HG02884 (cell line): ENCODE measurements around the gene PIK3R5.

ENCODE experiments used
- ATAC-seq: cut with Tn5 transposase; IDR thresholded peaks from one replicate; pipeline ENCODE4 v1.9.1; 2021; ENCODE audit warnings: mild to moderate bottlenecking, moderate library complexity; ENCODE audit not compliant: unreplicated experiment

PIK3R5 gene

GRCh38 chr17:8881606-8882005 is 83.9 kb downstream of the PIK3R5 start:
- no peak for ATAC-seq

GRCh38 chr17:8880466-8880865 is 85.0 kb downstream of the PIK3R5 start:
- ATAC-seq = no peak

DNA sequence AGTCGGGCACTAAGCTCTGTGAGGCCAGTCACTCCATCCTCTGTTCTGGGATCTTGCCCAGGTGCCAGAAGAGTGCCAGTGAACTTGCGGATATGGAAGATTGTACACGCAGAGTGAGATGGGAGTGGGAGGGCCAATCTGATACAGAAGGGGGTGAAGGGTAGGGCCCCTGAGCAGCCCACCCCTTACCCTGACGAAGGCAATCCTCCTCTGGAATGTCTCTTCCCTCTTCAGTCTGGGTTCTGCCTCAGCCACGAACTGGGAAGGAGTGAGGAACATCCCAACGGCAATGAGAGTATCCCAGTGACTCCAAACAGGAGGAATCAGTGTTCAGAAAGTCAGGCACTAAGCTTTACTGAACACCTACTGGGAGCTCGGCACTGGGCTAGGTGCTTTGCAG is 86.1 kb downstream of the PIK3R5 start:
- no peak for ATAC-seq

GRCh38 chr17:8877984-8878383 is 87.5 kb downstream of the PIK3R5 start:
- ATAC-seq = no peak

GRCh38 chr17:8875957-8876356 is 89.5 kb downstream of the PIK3R5 start:
- no peak for ATAC-seq

DNA sequence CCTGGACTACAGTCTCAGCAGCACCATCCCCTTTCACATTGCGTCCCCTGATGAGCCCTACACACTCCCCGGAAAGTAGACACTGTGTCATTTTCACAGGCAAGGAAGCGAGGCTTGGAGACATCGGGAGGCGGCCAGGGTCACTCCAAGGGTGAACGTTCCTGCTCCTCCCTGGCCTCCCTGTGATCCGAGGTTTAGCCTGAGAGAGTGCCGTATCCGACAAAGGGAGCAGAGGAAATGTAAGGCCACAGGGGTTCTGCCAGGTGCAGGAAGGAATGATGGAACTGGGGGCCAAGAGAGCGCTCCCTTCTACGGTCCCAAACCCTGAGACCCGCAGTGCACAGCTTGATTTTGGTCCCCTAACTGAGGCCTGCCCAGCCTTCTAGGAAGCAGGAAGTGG is 90.1 kb downstream of the PIK3R5 start:
- ATAC-seq = no peak

GRCh38 chr17:8873801-8874715 is 91.4 kb downstream of the PIK3R5 start:
- no peak for ATAC-seq

DNA sequence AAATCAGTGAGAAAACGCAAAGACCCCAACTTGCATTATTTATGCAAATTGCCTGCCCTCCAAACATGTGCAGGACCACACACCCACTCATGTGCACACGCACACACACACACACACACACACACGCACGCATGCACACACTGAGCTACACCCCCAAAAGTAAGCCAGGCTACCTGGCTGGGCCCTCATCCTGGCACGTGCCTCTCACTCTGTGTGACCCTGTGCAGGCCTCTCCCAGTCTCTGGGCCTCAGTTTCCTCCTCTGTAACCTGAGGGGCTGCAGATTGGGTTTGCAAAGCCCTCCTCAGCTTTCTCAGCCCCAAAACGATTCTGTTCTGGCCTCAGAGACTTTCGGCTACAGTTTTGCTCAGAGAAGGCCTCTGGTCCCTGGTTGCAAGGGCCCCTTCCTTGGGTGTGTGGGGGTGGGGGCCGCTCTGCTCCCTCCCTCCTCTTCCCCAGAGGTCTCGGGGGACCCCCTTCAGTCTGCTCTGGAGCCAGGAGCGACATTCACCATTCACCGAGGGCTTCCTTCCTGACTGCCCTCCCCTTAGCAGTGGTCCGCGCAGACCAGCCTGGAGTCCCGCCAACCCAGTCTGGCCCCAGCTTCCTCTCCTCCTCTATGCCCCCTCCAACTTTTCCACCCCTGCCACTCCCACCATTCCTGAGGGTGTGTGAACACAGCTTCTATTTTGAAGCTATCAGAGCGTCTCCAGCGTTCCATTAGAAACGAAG is 92.6 kb downstream of the PIK3R5 start:
- ATAC-seq = no peak

DNA sequence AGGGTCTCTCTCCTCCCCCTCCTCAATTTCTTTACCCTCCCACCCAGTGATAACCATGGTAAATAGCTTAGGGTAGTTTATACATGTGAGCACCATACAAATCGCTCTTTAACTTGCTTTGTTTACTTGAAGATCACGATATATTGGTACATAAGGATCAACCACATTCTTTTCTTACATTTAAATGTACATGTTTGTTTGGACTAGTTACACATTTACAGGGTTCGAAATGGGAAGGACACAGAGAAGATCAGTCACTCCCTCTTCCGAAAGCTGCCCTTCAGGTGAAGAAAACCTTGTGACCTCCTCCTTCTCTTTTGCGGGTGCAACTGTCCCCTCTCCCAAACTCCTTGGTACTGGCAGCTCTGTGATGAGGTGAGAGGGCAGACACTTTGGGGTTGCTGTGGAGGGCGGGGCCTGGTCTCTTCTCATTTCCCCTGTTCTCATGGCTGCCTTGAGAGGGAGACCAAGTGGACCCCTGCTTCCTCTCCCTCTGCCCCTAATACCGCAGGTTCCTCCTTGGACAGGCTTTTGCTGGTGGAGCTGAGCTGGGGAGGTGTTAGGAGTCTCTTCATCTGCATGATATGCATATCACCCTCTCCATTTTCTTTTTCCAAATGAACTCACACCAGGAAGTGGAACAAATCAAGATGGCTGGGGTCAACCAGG is 93.3 kb downstream of the PIK3R5 start:
- ATAC-seq = no peak

- no peak for ATAC-seq
Measured at GRCh38 chr17:8871081-8871581, 94.4 kb downstream of the PIK3R5 start.

GRCh38 chr17:8870406-8871040 is 95.0 kb downstream of the PIK3R5 start:
- no peak for ATAC-seq

DNA sequence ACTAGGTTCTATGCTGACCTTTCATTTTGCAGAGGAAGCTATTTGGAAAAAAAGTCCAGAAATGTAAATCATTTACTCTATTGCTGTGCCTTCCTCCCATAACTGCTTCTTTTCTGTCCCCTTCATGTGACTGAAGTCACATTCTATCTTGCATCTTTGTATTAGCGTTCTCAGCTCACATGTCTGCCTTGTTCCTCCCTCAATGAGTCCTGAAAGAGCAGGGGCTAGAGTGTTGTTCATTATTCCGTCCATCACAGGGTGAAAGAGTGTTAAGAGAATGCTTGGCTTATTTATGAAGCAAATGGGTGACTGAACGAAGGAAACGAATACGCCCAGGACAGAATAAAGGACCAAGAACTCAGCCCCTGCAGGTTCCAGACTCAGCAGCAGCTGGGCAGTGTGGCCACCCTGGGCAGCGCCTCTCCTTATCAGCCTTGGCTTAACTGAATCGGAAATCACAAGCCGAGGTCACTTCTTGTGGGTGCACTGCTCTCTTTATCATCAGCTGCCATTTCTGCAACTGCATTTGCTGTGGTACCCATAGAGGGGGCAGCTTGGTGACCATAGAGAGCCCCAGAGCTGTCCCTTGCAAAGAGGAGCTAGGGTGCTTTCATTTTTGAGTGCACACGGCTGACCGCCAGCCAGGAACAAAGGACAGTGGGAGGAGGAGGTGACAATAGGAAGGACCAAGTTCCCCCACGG is 96.2 kb downstream of the PIK3R5 start:
- ATAC-seq = no peak

DNA sequence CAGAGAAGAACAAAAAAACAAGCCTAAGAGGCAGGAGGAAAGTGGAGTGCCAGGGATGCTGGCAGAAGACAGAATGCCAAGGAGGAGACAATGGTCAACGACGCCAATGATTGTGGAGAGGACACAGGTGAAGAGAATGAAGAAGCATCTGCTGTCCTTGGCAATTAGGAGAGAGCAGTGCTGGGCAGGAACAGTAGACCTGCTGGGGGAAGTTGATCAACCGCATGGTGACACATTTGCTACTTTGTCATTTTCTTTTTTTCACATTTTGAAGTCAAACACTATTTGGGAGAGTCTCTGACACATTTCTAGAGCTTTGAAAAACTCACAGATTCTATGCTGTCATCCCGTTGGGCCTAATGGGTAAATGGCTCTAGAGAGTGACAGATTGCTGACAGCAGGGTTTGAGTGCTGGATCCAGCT is 97.0 kb downstream of the PIK3R5 start:
- no peak for ATAC-seq

GRCh38 chr17:8868092-8868491 is 97.4 kb downstream of the PIK3R5 start:
- no peak for ATAC-seq

GRCh38 chr17:8867361-8867981 is 98.0 kb downstream of the PIK3R5 start, which contains the start of gene PIK3R6:
TSS of gene PIK3R6 (minus strand) at chr17:8867674. CDS start at chr17:8849794, 17,880 bp downstream.
- no peak for ATAC-seq

DNA sequence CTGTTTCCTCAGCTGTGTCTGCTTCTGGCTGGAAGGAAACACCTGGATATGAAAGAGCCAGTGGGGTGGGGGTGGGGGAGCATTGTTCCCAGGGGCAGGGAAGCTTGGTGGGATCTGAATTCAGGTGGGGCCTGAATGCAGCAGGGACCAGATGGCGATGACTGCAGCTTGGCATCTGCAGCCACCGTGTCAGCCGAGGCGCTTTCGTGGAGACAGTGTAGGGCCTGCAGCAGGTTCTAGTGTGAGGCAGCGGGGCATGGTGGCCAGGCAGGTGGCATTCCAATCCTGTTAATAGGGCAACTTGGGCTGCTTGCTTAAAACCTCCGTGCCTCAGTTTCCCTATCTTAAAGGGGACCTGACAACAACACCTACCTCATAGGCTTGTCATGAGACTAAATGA is 99.7 kb downstream of the PIK3R5 start:
- no peak for ATAC-seq

DNA sequence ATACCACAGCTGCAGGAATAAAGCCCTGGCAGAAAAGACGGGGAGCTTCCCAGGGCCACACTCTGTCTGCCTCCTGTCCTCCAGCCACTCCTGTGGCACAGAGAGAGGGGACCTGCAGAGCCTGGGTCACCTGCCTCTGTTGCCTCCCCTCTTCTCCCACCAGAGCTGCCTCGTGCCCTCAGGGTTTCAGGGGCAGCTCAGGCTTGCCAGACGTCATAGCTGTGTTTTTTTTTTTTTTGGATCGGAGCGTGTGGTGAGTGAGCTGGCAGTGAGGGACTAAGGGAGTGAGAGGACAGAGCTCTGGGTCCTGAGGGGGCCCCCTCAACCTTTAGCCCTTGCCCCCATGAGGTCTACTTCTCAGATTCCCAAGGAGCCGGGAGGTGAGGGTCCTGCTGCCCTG is 100.1 kb downstream of the PIK3R5 start:
- no peak for ATAC-seq

DNA sequence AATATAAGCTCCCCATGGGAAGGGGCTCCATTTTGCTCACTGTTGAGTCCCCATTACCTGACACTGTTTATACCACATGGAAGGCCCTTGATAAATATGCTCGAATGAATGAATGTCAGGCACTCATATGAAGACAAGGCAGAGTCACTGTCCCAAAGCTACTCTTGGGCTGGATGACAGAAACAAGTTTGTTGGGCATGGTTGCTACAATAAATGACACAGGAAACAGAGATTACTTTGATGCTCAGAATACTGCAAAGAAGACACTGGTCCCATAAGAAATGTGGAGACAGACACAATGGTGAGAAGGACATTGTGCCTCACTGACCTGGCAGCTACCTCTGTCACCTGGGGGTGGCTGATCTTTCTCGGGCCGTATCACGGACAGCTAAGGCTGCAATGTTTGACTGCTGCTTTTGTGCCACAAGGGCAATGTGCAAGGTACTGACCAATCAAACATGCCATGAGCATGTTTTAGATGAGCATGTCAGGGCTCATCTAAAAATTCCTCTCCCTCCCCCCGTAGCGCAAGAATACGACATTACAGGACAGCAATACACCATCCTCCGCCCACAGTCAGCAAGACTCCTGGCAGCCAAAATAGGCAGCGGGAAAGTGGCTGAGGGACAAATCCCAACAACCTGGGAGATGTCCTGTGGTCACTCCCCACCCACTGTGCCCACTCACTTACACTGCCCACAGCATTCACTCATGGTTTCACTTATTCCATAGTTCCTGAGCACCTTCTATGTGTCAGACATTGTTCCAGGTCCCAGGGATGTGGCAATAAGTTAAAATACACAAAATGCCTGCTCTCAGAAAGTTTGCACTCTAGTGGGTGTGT is 103.1 kb downstream of the PIK3R5 start:
- no peak for ATAC-seq
